Measurements from ENCODE around the gene CACNA1G. TPM values are rescaled to one million over a fixed set of nuclear protein-coding genes. Genes with fewer than 3 reads are reported as not detected.

CACNA1G gene
- total RNA-seq (2014; rRNA removed; shearing (Covaris generic); ENCODE audit: low replicate concordance), result not detected in 2 replicates

DNA sequence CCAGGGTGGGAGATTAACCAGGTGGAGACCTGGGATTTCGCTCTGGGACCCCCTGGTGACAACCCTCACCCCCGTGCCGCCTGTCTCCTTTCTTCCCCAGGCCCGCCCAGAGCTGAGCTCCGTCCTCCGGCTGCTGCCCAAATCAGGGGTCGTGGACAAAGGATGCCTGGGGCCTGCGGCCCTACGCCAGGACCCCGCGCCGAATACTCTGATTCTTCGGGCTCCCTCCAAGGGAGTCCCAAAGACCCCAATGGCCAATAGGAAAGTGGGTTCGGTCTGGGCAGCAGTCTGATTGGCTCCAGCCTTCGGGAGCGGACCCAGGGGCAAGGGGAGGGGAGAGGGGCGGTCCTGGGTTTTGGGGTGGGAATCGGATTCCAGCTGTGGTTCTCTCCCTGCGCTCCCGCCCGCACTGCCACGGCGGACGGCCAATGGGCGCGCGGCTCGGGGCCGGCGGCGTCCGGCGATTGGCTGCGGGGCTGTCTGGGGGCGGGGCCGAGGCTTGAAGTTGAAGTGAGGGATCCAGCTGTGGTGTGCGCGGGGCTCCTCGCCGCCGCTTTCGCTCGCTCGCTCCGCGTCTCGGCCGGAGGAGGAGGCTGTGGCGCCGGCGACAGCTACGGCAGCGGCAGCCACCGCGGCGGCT is at the start of gene CACNA1G:
Gene CACNA1G, plus strand, starts transcription at position 531 of the 640 bp plus-strand sequence. CDS start 745 bp downstream, outside the sequence.
- DNase-seq, result peak; percentile 95

GRCh38 chr17:50511058-50511457 is 49.5 kb upstream of the CACNA1G start:
- no peak overlapping the region for H3K4me3 ChIP-seq
- no peak for DNase-seq

More for the DNA sequence above, at the start of gene CACNA1G:
- Histone ChIP-seq H3K4me3 (peak within 1 kb of the TSS; percentile 54), H3K36me3 (0 out of 2 replicates have a peak, but pooled peaks cover 4% of the 10 kb centered on the region), H3K27me3 (peaks cover 25% of the 10 kb centered on the region), H3K9me3 (no peaks in the 10 kb centered on the region)

DNA sequence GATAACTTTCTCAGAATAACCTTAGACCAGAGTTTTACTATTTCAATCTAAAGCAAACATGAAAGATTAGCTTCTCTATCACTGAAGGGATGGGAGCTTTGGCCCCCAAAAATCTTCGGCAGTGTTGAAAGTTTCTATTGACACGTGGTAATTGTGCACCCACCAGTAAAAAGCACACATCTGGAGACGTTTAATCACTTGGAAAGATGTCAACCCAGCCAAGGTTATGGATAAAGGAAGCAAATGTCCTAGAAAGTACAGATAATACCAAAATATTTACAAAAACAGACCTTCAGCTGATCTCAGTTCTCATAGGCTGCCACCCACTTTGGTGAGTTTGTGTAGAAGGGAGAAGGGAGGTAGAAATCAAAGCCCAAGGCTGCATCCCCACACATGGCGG is 47.0 kb upstream of the CACNA1G start:
- DNase-seq, result no peak

More at GRCh38 chr17:50511058-50511457, 49.5 kb upstream of the CACNA1G start:
- Histone ChIP-seq H3K9me3 (no peaks in the 10 kb centered on the region), H3K27me3 (no peaks in the 10 kb centered on the region), H3K36me3 (no peaks in the 10 kb centered on the region)

GRCh38 chr17:50514388-50514787 is 46.1 kb upstream of the CACNA1G start:
- no peaks in the 10 kb centered on the region for H3K27me3 ChIP-seq
- no peak for DNase-seq
- H3K9me3 ChIP-seq, result no peaks in the 10 kb centered on the region

More for the DNA sequence above, 47.0 kb upstream of the CACNA1G start:
- H3K4me3 ChIP-seq, result no peak overlapping the region
- no peaks in the 10 kb centered on the region for H3K27me3 ChIP-seq
- H3K9me3 ChIP-seq, result no peaks in the 10 kb centered on the region
- H3K36me3 ChIP-seq, result no peaks in the 10 kb centered on the region

GRCh38 chr17:50514936-50515702 is 45.4 kb upstream of the CACNA1G start:
- DNase-seq, result no peak
- H3K27me3 ChIP-seq, result no peaks in the 10 kb centered on the region
- no peak overlapping the region for H3K4me3 ChIP-seq
- H3K9me3 ChIP-seq, result no peaks in the 10 kb centered on the region
- no peaks in the 10 kb centered on the region for H3K36me3 ChIP-seq

More at GRCh38 chr17:50514388-50514787, 46.1 kb upstream of the CACNA1G start:
- no peak overlapping the region for H3K4me3 ChIP-seq
- H3K36me3 ChIP-seq, result no peaks in the 10 kb centered on the region

DNA sequence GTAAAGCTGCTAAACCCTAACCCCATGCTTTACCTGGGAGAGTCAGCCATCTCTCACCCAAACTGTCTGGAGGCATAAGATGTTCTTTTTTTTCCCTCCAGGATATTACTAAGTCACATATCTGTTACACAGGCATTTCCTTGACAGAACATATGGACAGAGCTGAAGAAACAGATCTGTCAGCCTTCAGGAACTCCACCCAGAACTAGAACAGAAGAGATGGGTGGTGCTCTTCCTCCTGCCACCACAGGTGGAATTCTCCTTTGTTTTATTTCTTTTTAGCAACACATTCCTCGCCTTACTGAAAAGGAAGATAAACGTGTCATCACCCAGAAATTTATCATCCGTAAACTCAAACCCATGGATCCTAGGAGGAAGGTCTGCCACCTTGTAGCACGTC is 43.5 kb upstream of the CACNA1G start:
- H3K9me3 ChIP-seq, result no peaks in the 10 kb centered on the region
- H3K36me3 ChIP-seq, result no peaks in the 10 kb centered on the region
- H3K27me3 ChIP-seq, result no peaks in the 10 kb centered on the region
- no peak for DNase-seq
- H3K4me3 ChIP-seq, result no peak overlapping the region

DNA sequence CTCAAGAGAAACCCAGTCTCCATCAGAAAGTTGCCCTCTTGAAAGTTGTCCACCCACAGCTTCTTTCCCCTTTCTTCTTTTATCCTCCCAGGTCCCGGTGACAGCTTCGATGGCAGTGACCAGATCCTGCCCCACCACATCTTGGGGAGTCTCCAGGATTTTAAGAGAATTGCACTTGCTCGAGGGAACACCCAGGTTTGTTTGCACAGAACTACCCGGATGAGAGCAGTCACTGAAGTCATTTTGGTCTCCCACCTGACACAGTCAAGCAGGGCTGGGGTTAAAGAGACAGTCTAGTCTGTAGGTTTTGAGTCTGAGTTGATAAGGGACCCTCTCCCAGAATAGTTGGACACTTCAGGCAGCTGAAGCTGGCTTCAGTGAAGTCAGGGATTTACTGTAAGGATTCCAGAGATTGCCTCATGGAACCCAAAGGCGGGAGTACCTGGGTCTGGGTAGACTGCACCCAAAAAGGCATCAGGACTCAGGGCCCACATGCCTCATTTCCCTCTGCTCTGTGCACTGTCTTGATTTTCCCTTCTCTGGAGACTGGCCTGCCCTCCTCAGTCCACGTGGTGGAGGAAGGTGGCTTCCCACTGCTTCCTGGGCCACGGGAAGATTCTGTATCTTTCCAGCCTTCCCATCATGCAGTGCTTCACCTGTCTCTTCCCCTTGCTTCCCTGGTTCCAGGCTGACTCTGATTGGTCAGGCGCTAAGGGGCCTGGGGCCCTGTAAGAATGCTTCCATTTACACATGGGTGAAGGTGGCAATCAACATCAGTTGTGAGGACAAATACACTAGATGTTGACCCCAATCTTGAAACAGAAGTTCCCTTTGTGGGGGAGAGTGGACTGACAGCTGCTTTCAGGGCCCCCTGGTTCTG is 42.8 kb upstream of the CACNA1G start:
- Histone ChIP-seq H3K4me3 (no peak overlapping the region), H3K9me3 (no peaks in the 10 kb centered on the region), H3K27me3 (no peaks in the 10 kb centered on the region), H3K36me3 (no peaks in the 10 kb centered on the region)
- no peak for DNase-seq

GRCh38 chr17:50518384-50519023 is 42.0 kb upstream of the CACNA1G start:
- Histone ChIP-seq H3K27me3 (no peaks in the 10 kb centered on the region), H3K4me3 (no peak overlapping the region), H3K36me3 (no peaks in the 10 kb centered on the region), H3K9me3 (no peaks in the 10 kb centered on the region)
- no peak for DNase-seq

DNA sequence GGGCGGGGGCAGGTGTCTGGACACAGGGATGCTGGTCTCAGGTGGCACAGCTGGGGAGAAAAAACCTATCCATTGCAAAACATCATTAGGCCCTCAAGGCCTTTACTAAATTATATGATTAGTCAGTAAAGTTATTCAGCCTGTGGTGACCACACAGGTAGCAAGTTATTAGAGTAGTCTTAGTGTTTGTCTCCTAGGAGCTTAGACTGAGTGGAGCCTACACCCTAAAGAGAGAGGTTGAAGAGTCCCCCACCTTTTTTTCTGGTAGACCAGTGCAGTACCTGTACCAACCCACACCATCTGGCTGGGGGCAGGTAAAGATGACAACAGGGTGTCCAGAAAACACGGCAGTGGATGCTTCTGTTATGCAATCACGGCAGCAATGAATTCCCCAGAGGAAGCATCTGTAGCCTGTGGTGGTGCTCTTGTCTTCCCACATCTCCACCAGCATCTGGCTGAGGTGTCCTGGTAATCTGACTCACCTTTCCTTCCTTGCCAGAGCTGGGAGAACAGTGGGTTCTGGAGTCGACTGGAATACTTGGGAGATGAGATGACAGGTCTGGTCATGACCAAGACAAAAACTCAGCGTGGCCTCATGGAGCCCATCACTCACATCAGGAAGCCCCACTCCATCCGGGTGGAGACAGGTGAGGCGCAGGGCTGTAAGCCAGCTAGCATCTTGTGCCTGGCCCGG is 41.2 kb upstream of the CACNA1G start:
- H3K27me3 ChIP-seq, result no peaks in the 10 kb centered on the region
- H3K9me3 ChIP-seq, result no peaks in the 10 kb centered on the region
- H3K36me3 ChIP-seq, result no peaks in the 10 kb centered on the region
- DNase-seq, result no peak
- no peak overlapping the region for H3K4me3 ChIP-seq

GRCh38 chr17:50520483-50520882 is 40.0 kb upstream of the CACNA1G start:
- Histone ChIP-seq H3K27me3 (no peaks in the 10 kb centered on the region), H3K4me3 (no peak overlapping the region), H3K9me3 (no peaks in the 10 kb centered on the region), H3K36me3 (no peaks in the 10 kb centered on the region)
- no peak for DNase-seq

GRCh38 chr17:50521514-50521913 is 39.0 kb upstream of the CACNA1G start:
- no peaks in the 10 kb centered on the region for H3K27me3 ChIP-seq
- DNase-seq, result no peak
- no peaks in the 10 kb centered on the region for H3K9me3 ChIP-seq
- H3K36me3 ChIP-seq, result no peaks in the 10 kb centered on the region
- H3K4me3 ChIP-seq, result no peak overlapping the region

DNA sequence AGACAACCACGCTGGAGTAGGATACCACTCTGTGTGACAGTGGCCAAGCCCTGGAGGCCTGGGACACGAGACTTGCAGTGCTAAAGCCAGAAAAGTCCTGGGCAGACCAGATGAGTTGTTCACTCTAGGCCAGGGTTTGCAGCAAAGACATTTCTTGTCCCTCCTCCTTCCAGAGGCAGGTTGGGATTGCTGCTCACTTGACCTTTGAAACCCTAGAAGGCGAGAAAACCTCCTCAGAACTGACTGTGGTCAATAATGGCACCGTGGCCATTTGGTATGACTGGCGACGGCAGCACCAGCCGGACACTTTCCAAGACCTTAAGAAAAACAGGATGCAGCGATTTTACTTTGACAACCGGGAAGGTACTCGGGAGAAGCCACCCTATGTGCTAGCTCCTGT is 37.7 kb upstream of the CACNA1G start:
- no peak overlapping the region for H3K4me3 ChIP-seq
- no peaks in the 10 kb centered on the region for H3K36me3 ChIP-seq
- H3K9me3 ChIP-seq, result no peaks in the 10 kb centered on the region
- no peaks in the 10 kb centered on the region for H3K27me3 ChIP-seq
- no peak for DNase-seq

- Histone ChIP-seq H3K9me3 (no peaks in the 10 kb centered on the region), H3K36me3 (no peaks in the 10 kb centered on the region), H3K27me3 (no peaks in the 10 kb centered on the region), H3K4me3 (no peak overlapping the region)
- no peak for DNase-seq
Observed at GRCh38 chr17:50523208-50523607, 37.3 kb upstream of the CACNA1G start.

DNA sequence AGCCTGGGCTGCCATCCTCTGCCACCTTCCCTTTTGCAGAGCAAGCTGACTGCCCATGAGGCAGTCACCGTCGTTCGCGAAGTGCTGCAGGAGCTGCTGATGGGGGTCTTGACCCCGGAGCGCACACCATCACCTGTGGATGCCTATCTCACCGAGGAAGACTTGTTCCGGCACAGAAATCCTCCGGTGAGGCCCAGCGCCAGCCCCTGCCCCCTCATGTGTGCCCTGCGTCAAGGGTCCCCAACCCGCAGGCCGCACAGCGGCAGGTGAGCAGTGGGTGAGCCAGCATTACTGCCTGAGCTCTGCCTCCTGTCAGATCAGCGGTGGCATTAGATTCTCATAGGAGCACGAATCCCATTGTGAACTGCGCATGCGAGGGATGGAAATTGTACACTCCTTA is 35.7 kb upstream of the CACNA1G start:
- Histone ChIP-seq H3K9me3 (no peaks in the 10 kb centered on the region), H3K4me3 (no peak overlapping the region), H3K27me3 (no peaks in the 10 kb centered on the region), H3K36me3 (no peaks in the 10 kb centered on the region)
- no peak for DNase-seq

GRCh38 chr17:50527155-50527762 is 33.3 kb upstream of the CACNA1G start:
- Histone ChIP-seq H3K4me3 (no peak overlapping the region), H3K9me3 (no peaks in the 10 kb centered on the region), H3K36me3 (no peaks in the 10 kb centered on the region), H3K27me3 (peaks cover 5% of the 10 kb centered on the region)
- no peak for DNase-seq

All from MG63 (cell line).